Effector memory CD4-positive, alpha-beta T cell (primary cell): ENCODE measurements around the gene OR5AU1.

Source experiments
- DNase-seq, 3 donors: peaks; one replicate each; pipeline ENCODE4 v3.0.0-alpha.2; 2020
- H3K27ac ChIP-seq: 2 replicates; pipeline ENCODE4 v1.7.0; 2013; ENCODE audit warnings: mild to moderate bottlenecking, low read length, moderate library complexity; ENCODE audit not compliant: insufficient read depth, poor library complexity, severe bottlenecking
- H3K27me3 ChIP-seq: replicated peaks from 2 replicates; pipeline ENCODE4 v1.7.0; 2013; ENCODE audit warnings: mild to moderate bottlenecking, low read length; ENCODE audit not compliant: insufficient read depth, control insufficient read depth, poor library complexity, severe bottlenecking
- H3K36me3 ChIP-seq: 2 replicates; pipeline ENCODE4 v1.7.0; 2013; ENCODE audit warnings: mild to moderate bottlenecking, low read length, moderate library complexity; ENCODE audit not compliant: control insufficient read depth, insufficient read depth
- H3K4me1 ChIP-seq: 2 replicates; pipeline ENCODE4 v1.7.0; 2013; ENCODE audit warnings: low read length, mild to moderate bottlenecking; ENCODE audit not compliant: control insufficient read depth, insufficient read depth, poor library complexity, severe bottlenecking
- H3K4me3 ChIP-seq: 2 replicates; pipeline ENCODE4 v1.7.0; 2013; ENCODE audit warnings: low read length, low read depth, mild to moderate bottlenecking; ENCODE audit not compliant: insufficient read depth, poor library complexity, severe bottlenecking
- H3K9me3 ChIP-seq: 2 replicates; pipeline ENCODE4 v1.7.0; 2013; ENCODE audit warnings: mild to moderate bottlenecking, low read length, moderate library complexity; ENCODE audit not compliant: control insufficient read depth

The OR5AU1 gene

DNA sequence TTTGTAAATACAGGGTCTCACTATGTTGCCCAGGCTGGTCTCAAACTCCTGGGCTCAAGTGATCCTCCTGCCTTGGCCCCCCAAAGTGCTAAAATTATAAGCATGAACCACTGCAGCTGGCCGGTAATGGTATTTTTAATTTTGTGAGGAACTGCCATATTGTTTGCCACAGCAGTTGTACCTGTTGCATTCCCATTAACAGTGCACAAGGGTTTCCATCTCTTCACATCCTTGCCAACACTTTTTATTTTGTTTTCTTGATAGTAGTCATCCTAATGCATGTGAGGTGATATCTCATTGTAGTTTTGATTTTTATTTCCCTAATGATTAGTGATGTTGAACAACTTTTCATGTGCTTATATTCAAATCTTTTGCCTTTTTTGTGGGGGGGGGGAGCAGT, 13.5 kb downstream of the OR5AU1 start:
- DNase-seq, result no peak
- no peaks in the 10 kb centered on the region for H3K36me3 ChIP-seq
- no peak overlapping the region for H3K4me3 ChIP-seq
- no peak overlapping the region for H3K27ac ChIP-seq
- H3K27me3 ChIP-seq, result no peaks in the 10 kb centered on the region
- no peaks in the 10 kb centered on the region for H3K4me1 ChIP-seq
- H3K9me3 ChIP-seq, result no peaks in the 10 kb centered on the region

- no peaks in the 10 kb centered on the region for H3K4me1 ChIP-seq
- no peaks in the 10 kb centered on the region for H3K27me3 ChIP-seq
- no peaks in the 10 kb centered on the region for H3K36me3 ChIP-seq
- no peak overlapping the region for H3K4me3 ChIP-seq
- H3K27ac ChIP-seq, result no peak overlapping the region
- no peaks in the 10 kb centered on the region for H3K9me3 ChIP-seq
- no peak for DNase-seq
Measured at GRCh38 chr14:21136024-21136423, 19.8 kb downstream of the OR5AU1 start.

GRCh38 chr14:21133901-21134300, 22.0 kb downstream of the OR5AU1 start:
- DNase-seq, result no peak
- Histone ChIP-seq H3K9me3 (no peaks in the 10 kb centered on the region), H3K27me3 (no peaks in the 10 kb centered on the region), H3K4me3 (no peak overlapping the region), H3K4me1 (no peaks in the 10 kb centered on the region), H3K36me3 (no peaks in the 10 kb centered on the region), H3K27ac (no peak overlapping the region)

DNA sequence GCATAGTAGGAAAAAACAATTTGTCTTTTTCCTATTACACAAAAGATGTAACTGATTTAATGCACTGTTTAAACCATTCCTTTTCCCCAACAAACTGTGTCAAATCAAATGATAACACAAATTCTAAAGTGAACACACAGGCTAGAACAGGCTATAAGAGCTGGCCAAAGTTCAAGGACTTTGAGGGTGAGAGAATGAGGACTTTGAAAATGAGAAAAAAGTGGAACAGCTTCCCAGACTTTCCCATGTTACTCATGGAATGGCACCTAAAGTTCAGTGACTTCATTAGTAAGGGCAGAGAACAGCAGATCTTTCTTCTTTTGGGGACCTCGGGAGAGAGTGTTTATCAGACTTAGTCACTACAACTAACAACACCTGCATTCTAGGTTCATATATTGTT, 32.4 kb downstream of the OR5AU1 start:
- Histone ChIP-seq H3K4me1 (no peaks in the 10 kb centered on the region), H3K36me3 (no peaks in the 10 kb centered on the region), H3K4me3 (no peak overlapping the region), H3K9me3 (no peaks in the 10 kb centered on the region), H3K27me3 (peaks cover 2% of the 10 kb centered on the region), H3K27ac (no peak overlapping the region)
- no peak for DNase-seq

DNA sequence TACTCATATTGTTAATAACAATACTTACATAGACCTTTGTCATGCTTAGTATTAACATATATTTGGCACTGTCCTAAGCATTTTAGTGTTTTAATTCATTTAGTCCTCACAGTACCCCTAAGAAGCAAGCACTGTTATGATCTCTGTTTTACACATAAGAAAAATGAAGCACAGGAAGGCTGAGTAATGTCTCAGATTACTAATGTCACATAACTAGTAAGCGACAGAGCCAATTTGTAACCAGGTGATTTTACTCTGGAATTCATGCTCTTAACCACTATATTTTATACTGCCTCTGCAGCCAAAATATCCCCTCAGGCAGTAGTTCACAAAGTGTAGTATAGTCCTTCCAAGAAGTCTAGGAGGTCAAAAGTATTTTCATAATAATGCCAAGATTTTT, 34.7 kb downstream of the OR5AU1 start:
- Histone ChIP-seq H3K4me1 (no peaks in the 10 kb centered on the region), H3K36me3 (no peaks in the 10 kb centered on the region), H3K27me3 (peaks cover 2% of the 10 kb centered on the region), H3K4me3 (no peak overlapping the region), H3K27ac (no peak overlapping the region), H3K9me3 (no peaks in the 10 kb centered on the region)
- DNase-seq, result no peak

- no peak overlapping the region for H3K27ac ChIP-seq
- no peak overlapping the region for H3K4me3 ChIP-seq
- no peaks in the 10 kb centered on the region for H3K9me3 ChIP-seq
- DNase-seq, result no peak
- H3K36me3 ChIP-seq, result no peaks in the 10 kb centered on the region
- peaks cover 2% of the 10 kb centered on the region for H3K27me3 ChIP-seq
- H3K4me1 ChIP-seq, result no peaks in the 10 kb centered on the region
Measured at GRCh38 chr14:21120686-21121085, 35.2 kb downstream of the OR5AU1 start.

GRCh38 chr14:21118933-21119332, 36.9 kb downstream of the OR5AU1 start:
- Histone ChIP-seq H3K36me3 (no peaks in the 10 kb centered on the region), H3K27ac (no peak overlapping the region), H3K9me3 (no peaks in the 10 kb centered on the region), H3K27me3 (peaks cover 2% of the 10 kb centered on the region), H3K4me1 (no peaks in the 10 kb centered on the region), H3K4me3 (no peak overlapping the region)
- DNase-seq, result no peak

- no peaks in the 10 kb centered on the region for H3K36me3 ChIP-seq
- DNase-seq, result no peak
- no peaks in the 10 kb centered on the region for H3K4me1 ChIP-seq
- no peak overlapping the region for H3K4me3 ChIP-seq
- no peaks in the 10 kb centered on the region for H3K9me3 ChIP-seq
- no peak overlapping the region for H3K27ac ChIP-seq
- H3K27me3 ChIP-seq, result no peaks in the 10 kb centered on the region
Measured at GRCh38 chr14:21113369-21113768, 42.5 kb downstream of the OR5AU1 start.

DNA sequence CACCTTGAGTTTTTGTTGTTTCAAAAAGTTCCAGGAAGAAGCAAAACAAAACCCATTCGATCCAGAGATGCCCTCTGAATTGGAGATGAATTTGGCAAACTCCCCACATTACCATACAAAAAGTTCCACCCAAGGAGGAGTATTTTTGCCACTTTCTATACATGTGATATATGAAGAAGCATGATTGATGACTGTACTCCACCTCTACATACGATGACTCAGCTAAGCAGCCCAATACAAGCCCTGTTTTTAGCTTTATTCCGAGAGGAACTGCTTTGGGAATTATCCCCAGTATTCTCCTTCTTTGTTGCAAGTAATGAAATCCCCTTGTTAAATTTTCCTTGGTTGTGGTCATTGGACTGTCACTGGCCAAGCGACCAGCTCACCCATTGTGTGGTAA, 43.6 kb downstream of the OR5AU1 start:
- Histone ChIP-seq H3K27ac (no peak overlapping the region), H3K4me1 (no peaks in the 10 kb centered on the region), H3K9me3 (no peaks in the 10 kb centered on the region), H3K36me3 (no peaks in the 10 kb centered on the region), H3K4me3 (no peak overlapping the region), H3K27me3 (no peaks in the 10 kb centered on the region)
- DNase-seq, result no peak

DNA sequence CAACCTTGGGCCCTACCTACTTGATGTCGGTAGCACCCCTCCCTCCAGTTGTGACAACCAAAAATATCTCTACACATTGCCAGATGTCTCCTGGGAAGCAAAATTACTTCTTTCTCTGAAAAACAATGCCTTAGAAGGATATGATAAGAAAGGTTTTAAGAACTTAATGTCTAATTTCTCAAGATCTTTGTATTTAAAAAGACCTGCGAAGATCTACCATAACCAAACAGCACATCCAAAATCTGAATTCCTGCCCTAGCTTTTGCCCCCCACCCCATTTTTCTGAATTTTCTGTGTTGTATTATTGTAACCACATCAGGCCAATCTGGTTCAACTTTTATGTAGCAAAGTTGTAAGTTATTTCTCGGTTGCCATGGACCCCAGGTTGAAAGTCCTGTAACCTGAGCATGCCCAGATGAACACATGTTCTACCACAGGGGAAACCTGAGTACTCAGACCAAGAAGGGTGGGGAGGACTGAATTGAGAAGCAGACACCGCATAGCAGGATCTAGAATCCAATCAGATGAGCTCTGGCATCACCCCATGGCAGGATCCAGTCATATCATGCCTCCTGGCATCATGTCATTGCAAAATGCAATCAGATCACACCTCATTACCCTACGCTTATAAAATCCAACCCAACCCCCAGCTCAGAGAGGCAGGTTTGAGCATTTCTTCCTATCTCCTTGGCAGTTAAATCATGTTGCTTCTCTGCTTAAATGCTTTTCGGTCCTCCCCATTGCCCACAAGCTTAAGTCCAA, 46.3 kb downstream of the OR5AU1 start:
- DNase-seq, result no peak
- H3K27ac ChIP-seq, result no peak overlapping the region
- H3K27me3 ChIP-seq, result no peaks in the 10 kb centered on the region
- H3K36me3 ChIP-seq, result no peaks in the 10 kb centered on the region
- no peak overlapping the region for H3K4me3 ChIP-seq
- peaks cover 9% of the 10 kb centered on the region for H3K4me1 ChIP-seq
- no peaks in the 10 kb centered on the region for H3K9me3 ChIP-seq
